HepG2 (cell line): ENCODE measurements around the gene HS2ST1. TPM values are rescaled to one million over a fixed set of nuclear protein-coding genes. Genes with fewer than 3 reads are reported as not detected.

Experiments used
- ATAC-seq: fragments of 200-7000 bp; cut with Tn5 transposase; 3 replicates; pipeline ENCODE4 v1.9.1; 2020; ENCODE audit warnings: mild to moderate bottlenecking, moderate library complexity
- BruUV-seq: library from RNA; stranded (reverse); fragments of 400-500 nt; replicated peaks from 2 replicates; lab custom pipeline; 2021; lab: Mats Ljungman, UMichigan
- CTCF ChIA-PET: fragments of 300-600 bp; formaldehyde crosslinking; extraction: SDS; loops from one replicate; lab custom pipeline; 2021; ENCODE audit warnings: low total read pairs, inconsistent platforms, low intra/inter-chr PET ratio; lab: Yijun Ruan, JAX
- POLR2A ChIA-PET: fragments of 350-600 bp; sonication (Branson Sonifier 250); formaldehyde crosslinking; loops from one replicate; lab custom pipeline; 2020; ENCODE audit warnings: antibody characterized with exemption, inconsistent platforms; lab: Yijun Ruan, JAX
- DNase-seq: peaks from one replicate; pipeline ENCODE4 v3.0.0-alpha.2; 2015; ENCODE audit warnings: low spot score
- FAIRE-seq: peaks from 3 replicates; lab custom pipeline; 2011; peaks lifted over from hg19 to GRCh38; lab: Jason Lieb, UNC
- H2AFZ ChIP-seq: one replicate; pipeline ENCODE4 v1.6.1; 2011; ENCODE audit warnings: low read length, inconsistent platforms
- H3K27ac ChIP-seq: fragments of 300-600 bp; 3 replicates; pipeline ENCODE4 v1.8.0; 2011; ENCODE audit warnings: mixed run types, mild to moderate bottlenecking, mixed read lengths, low read length, inconsistent platforms; ENCODE audit not compliant: insufficient read depth; ENCODE audit errors: extremely low read length
- H3K27me3 ChIP-seq, 2 experiments: fragments of 200-600 bp in 1 of 2; 2 replicates in 1 of 2; 3 replicates in 1 of 2; pipeline versions ENCODE4 v1.6.0 to v1.8.0; 2011; ENCODE audit warnings: low read length in 2 of 2, mild to moderate bottlenecking in 2 of 2, moderate library complexity in 2 of 2, inconsistent platforms in 1 of 2; ENCODE audit not compliant: insufficient read depth in 2 of 2, control insufficient read depth in 1 of 2
- H3K36me3 ChIP-seq, 2 experiments: fragments of 200-600 bp in 1 of 2; replicated peaks in 1 of 2; 2 replicates in 1 of 2; 3 replicates in 1 of 2; pipeline versions ENCODE4 v1.5.1 to v1.8.0; 2011; ENCODE audit warnings: low read length in 2 of 2, inconsistent platforms in 1 of 2; ENCODE audit not compliant: insufficient read depth in 2 of 2, control insufficient read depth in 1 of 2
- H3K4me1 ChIP-seq: 2 replicates; pipeline ENCODE4 v1.5.1; 2012; ENCODE audit warnings: low read length, inconsistent platforms; ENCODE audit not compliant: insufficient read depth
- H3K4me2 ChIP-seq: 2 replicates; pipeline ENCODE4 v1.6.0; 2011; ENCODE audit warnings: low read depth, low read length, inconsistent platforms
- H3K4me3 ChIP-seq, 3 experiments: fragments of 200-600 bp in 1 of 3; sonication (generic), shearing (Covaris generic) in 1 of 3; replicated peaks in 1 of 3; 2 replicates each; pipeline ENCODE4 v1.5.1; 2011 to 2016; ENCODE audit warnings: low read length in 3 of 3, inconsistent platforms in 2 of 3, low read depth in 2 of 3, mild to moderate bottlenecking in 2 of 3, control low read depth in 1 of 3, mixed read lengths in 1 of 3; ENCODE audit not compliant: insufficient read depth in 1 of 3
- H3K79me2 ChIP-seq: one replicate; pipeline ENCODE4 v1.6.1; 2011; ENCODE audit warnings: low read length, inconsistent platforms; ENCODE audit not compliant: insufficient read depth
- H3K9ac ChIP-seq: 2 replicates; pipeline ENCODE4 v1.6.0; 2011; ENCODE audit warnings: mild to moderate bottlenecking, low read depth, low read length, inconsistent platforms; ENCODE audit not compliant: insufficient read depth
- H3K9me3 ChIP-seq: 2 replicates; pipeline ENCODE4 v1.5.1; 2012; ENCODE audit warnings: mild to moderate bottlenecking, low read length
- H4K20me1 ChIP-seq: 2 replicates; pipeline ENCODE4 v1.6.0; 2011; ENCODE audit warnings: inconsistent platforms, mild to moderate bottlenecking, low read length, moderate library complexity; ENCODE audit not compliant: insufficient read depth
- ATF3 ChIP-seq: sonication (generic); formaldehyde crosslinking; IDR thresholded peaks from 2 replicates; pipeline ENCODE4 v1.4.0; 2020; ENCODE audit warnings: missing genetic modification reagents
- ATRX ChIP-seq: sonication (generic); formaldehyde crosslinking; IDR thresholded peaks from 2 replicates; pipeline ENCODE4 v1.4.0; 2020; ENCODE audit warnings: missing genetic modification reagents, borderline replicate concordance
- CREB1 ChIP-seq, 2 experiments: fragments of 450-650 bp in 1 of 2; IDR thresholded peaks; 2 replicates each; pipeline ENCODE4 v1.6.1; 2016 to 2017; ENCODE audit warnings: control low read depth in 1 of 2, mild to moderate bottlenecking in 1 of 2, missing compliant biosample characterization in 1 of 2, missing genetic modification characterization in 1 of 2
- CTCF ChIP-seq: sonication (generic); formaldehyde crosslinking; IDR thresholded peaks from 2 replicates; pipeline ENCODE4 v1.5.0; 2020; ENCODE audit warnings: mild to moderate bottlenecking, missing genetic modification reagents, moderate library complexity
- DPF2 ChIP-seq: sonication (generic); formaldehyde crosslinking; IDR thresholded peaks from 2 replicates; pipeline ENCODE4 v1.4.0; 2020; ENCODE audit warnings: mild to moderate bottlenecking, low read depth, missing genetic modification reagents, borderline replicate concordance
- ERF ChIP-seq: IDR thresholded peaks from 2 replicates; pipeline ENCODE4 v1.6.1; 2018; ENCODE audit warnings: missing biosample characterization, missing genetic modification reagents
- HOMEZ ChIP-seq: IDR thresholded peaks from 2 replicates; pipeline ENCODE4 v1.6.1; 2016; ENCODE audit warnings: low read depth
- MAFG ChIP-seq: sonication (generic); formaldehyde crosslinking; IDR thresholded peaks from 2 replicates; pipeline ENCODE4 v1.5.1; 2020; ENCODE audit warnings: mild to moderate bottlenecking, missing genetic modification reagents
- MAFK ChIP-seq, 2 experiments: IDR thresholded peaks in 1 of 2; conservative IDR thresholded peaks in 1 of 2; 2 replicates each; pipeline ENCODE4 v1.6.1; 2011; ENCODE audit warnings: improper control_type of control experiment in 2 of 2, low read length in 2 of 2
- RAD21 ChIP-seq: fragments of 450-650 bp; formaldehyde crosslinking; IDR thresholded peaks from 2 replicates; pipeline ENCODE4 v1.5.0; 2020; ENCODE audit warnings: mild to moderate bottlenecking
- RBM22 ChIP-seq: fragments of 200-400 bp; formaldehyde crosslinking; optimal IDR thresholded peaks from 2 replicates; pipeline ENCODE3; 2017; ENCODE audit warnings: mild to moderate bottlenecking, low read length, moderate library complexity
- SIX1 ChIP-seq: sonication (generic); formaldehyde crosslinking; IDR thresholded peaks from 2 replicates; pipeline ENCODE4 v1.4.0; 2020; ENCODE audit warnings: missing genetic modification reagents, borderline replicate concordance
- SMC3 ChIP-seq: IDR thresholded peaks from 2 replicates; pipeline ENCODE4 v1.6.1; 2011; ENCODE audit warnings: low read length, improper control_type of control experiment
- STAG1 ChIP-seq: sonication (generic); formaldehyde crosslinking; IDR thresholded peaks from 2 replicates; pipeline ENCODE4 v1.4.0; 2020; ENCODE audit warnings: missing genetic modification reagents
- ZBTB46 ChIP-seq: sonication (generic); formaldehyde crosslinking; IDR thresholded peaks from 2 replicates; pipeline ENCODE4 v1.4.0; 2020; ENCODE audit warnings: mild to moderate bottlenecking, missing genetic modification reagents, borderline replicate concordance
- ZNF740 ChIP-seq: sonication (generic); formaldehyde crosslinking; IDR thresholded peaks from 2 replicates; pipeline ENCODE4 v1.4.0; 2020; ENCODE audit warnings: missing genetic modification reagents
- WGBS: methylation state at CpG from one replicate; pipeline ENCODE4 v1.1.6; 2017; ENCODE audit warnings: low lambda C conversion rate; 5-methylcytosine and 5-hydroxymethylcytosine counted together
- in situ Hi-C: cut with HindIII; loops from 2 replicates; pipeline ENCODE4 v1.10.0; 2017; ENCODE audit warnings: low pct_unique_long_range_greater_than_20kb; ENCODE audit not compliant: extremely low pct_ligation_motif_present
- intact Hi-C: fragments of 100-400 bp; cut with micrococcal nuclease; formaldehyde crosslinking; loops from one replicate; pipeline ENCODE4 v1.10.0; 2022; ENCODE audit not compliant: unreplicated experiment
- polyA plus RNA-seq, 8 experiments: library from polyadenylated mRNA; depleted of rRNA in 3 of 8; stranded (reverse) in 7 of 8; unstranded in 1 of 8; fragments of >200 nt; fragmentation: Illumina TruSeq in 4 of 8; extraction: Trizol in 4 of 8; gene quantifications; 2 replicates each; pipeline versions ENCODE4 v1.2.1 to v1.2.3, GENCODE V29; 2011 to 2016; ENCODE audit warnings: low read depth in 4 of 8, missing spikeins in 1 of 8, mixed read lengths in 1 of 8; ENCODE audit not compliant: insufficient read depth in 1 of 8
- total RNA-seq, 5 experiments: library from RNA; depleted of rRNA; stranded (reverse); fragments of >200 nt; fragmentation: Illumina TruSeq; extraction: Trizol; gene quantifications; 2 replicates each; pipeline ENCODE4 v1.2.3, GENCODE V29; 2016; ENCODE audit warnings: low read depth in 1 of 5
- TF ChIP-seq, protein P1 (sequence below): sonication (generic); formaldehyde crosslinking; IDR thresholded peaks from 2 replicates; pipeline ENCODE4 v1.8.1; 2023; ENCODE audit warnings: missing genetic modification reagents, mild to moderate bottlenecking, borderline replicate concordance

The HS2ST1 gene
- total and polyA plus RNA-seq, 2 of the 13 experiments (the other 11 are each of a cell fraction or from before 2014, with no cell fraction given), result 22.1 to 58.7 TPM

DNA sequence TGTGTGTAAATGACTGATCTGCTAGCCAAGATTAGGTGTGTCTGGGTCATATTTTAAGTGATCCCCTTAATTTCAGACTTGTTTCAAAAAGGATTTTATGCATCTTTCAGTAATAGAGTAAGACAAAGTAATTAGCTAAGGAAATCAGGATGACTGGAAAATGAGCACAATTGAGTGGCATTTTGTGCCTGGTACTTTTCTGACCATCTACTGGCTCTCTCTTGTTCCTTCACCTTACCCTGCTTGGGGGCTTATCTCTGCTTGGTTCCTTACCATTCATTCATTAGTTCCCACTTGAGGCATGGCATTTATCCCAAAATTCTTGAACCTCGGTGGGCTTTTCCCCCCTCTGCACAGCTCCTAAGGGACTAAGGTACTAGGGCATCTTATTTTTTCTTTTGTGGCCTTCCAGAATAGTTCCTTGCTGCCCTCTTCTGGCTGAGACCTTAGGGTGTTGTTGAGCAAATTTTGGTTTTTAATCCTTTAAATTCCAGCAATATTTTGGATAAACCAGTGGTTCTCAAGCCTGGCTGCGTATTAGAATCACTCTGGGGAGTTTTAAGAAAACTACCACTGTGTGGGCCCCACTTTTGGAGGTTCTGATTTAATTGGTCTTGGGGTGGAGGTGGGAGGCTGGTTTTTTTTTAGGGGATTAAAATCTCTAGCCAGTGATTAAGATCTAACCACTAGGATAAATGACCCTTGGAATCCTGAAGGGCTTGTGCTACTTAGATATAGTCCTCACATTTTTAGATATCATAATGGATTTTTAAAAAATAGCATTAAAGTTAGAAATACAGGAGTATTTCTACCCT lies 50.8 kb downstream of the HS2ST1 start:
- FAIRE-seq, result peak; percentile 51
- Histone ChIP-seq H3K27ac (no peak overlapping the region), H3K4me2 (no peak overlapping the region), H3K4me3 (no peak overlapping the region), H3K9me3 (no peaks in the 10 kb centered on the region), H4K20me1 (no peaks in the 10 kb centered on the region), H3K36me3 (no peaks in the 10 kb centered on the region), H3K4me1 (peaks cover 19% of the 10 kb centered on the region), H2AFZ (no peak overlapping the region), H3K27me3 (no peaks in the 10 kb centered on the region), H3K9ac (no peak overlapping the region), H3K79me2 (peaks cover 64% of the 10 kb centered on the region)
- ChIA-PET CTCF (interaction anchor here (1.8 to 1.9 kb wide), 2 partner anchors 132 to 184 kb away, joined by 4 to 13 read pairs; no protein-coding TSS in a partner anchor), POLR2A (interaction anchor here (1.0 to 1.9 kb wide), 2 partner anchors 49 to 51 kb away, joined by 3 to 12 read pairs; partner anchors contain the start of genes HS2ST1 and SELENOF)
- peak; percentile 73 for ATAC-seq
- BruUV-seq, result no TSS peak
- intact Hi-C loops, result loop anchor here (1.0 to 10.0 kb wide), 4 partner anchors 49 to 460 kb away; no protein-coding TSS in a partner anchor
- in situ Hi-C loops, result no loop called here
- peak; percentile 46 for DNase-seq
- 63% methylated on average over 2 of the region's 2 CpGs for WGBS
- TF ChIP-seq SIX1 (CRISPR knock-in tag), result no peak
- TF ChIP-seq CREB1 (IDR thresholded peaks at IDR 0.05), result no peak
- 0 out of 2 replicates have a peak, but pooled peaks have one; percentile 26 for TF ChIP-seq CREB1 (CRISPR knock-in tag; IDR thresholded peaks at IDR 0.05)
- no peak for TF ChIP-seq DPF2 (CRISPR knock-in tag)
- peak; percentile 67 for TF ChIP-seq RAD21 (CRISPR knock-in tag)
- no peak for TF ChIP-seq ZBTB46
- peak; percentile 86 for TF ChIP-seq STAG1
- TF ChIP-seq MAFK (conservative IDR thresholded peaks at IDR 0.05 in 1 of 2, IDR thresholded peaks at IDR 0.05 in 1 of 2; ENCODE audit: low read length in 2 of 2), result no peak
- 0 out of 2 replicates have a peak, but pooled peaks have one; percentile 34 for TF ChIP-seq HOMEZ (CRISPR knock-in tag)
- no peak for TF ChIP-seq ATF3
- peak; percentile 60 for TF ChIP-seq RBM22
- TF ChIP-seq MAFG (CRISPR knock-in tag), result no peak
- no peak for TF ChIP-seq ZNF740 (CRISPR knock-in tag)
- no peak for TF ChIP-seq ERF (CRISPR knock-in tag)
- no peak for TF ChIP-seq ATRX (CRISPR knock-in tag)
- peak; percentile 81 for TF ChIP-seq SMC3
- TF ChIP-seq, protein P1, sequence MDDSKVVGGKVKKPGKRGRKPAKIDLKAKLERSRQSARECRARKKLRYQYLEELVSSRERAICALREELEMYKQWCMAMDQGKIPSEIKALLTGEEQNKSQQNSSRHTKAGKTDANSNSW, result no peak
- TF ChIP-seq CTCF (CRISPR knock-in tag), result peak; percentile 66
